Upper lobe of left lung (tissue), 4 donors: ENCODE data around the gene NFKB1.

Experiments
- CTCF ChIP-seq, 6 experiments: fragments of 450-650 bp in 4 of 6; fragments of 200-600 bp in 2 of 6; sonication (generic) in 2 of 6; IDR thresholded peaks; one replicate each; pipeline ENCODE4 v1.5.1; 2016 to 2019; ENCODE audit warnings: antibody characterized with exemption in 6 of 6
- POLR2A ChIP-seq, 4 donors: fragments of 450-650 bp; IDR thresholded peaks; one replicate each; pipeline ENCODE4 v1.5.1; 2016 to 2017; ENCODE audit warnings: antibody characterized with exemption in 4 of 4, mild to moderate bottlenecking in 2 of 4

GRCh38 chr4:102454268-102454667 is 46.9 kb upstream of the NFKB1 start:
- no peak for TF ChIP-seq CTCF (IDR thresholded peaks at IDR 0.05)
- no peak for TF ChIP-seq POLR2A (IDR thresholded peaks at IDR 0.05)
